ENCODE results near the gene AP3B1. TPM values are rescaled to one million over a fixed set of nuclear protein-coding genes. Genes with fewer than 3 reads are reported as not detected.
A peak's percentile ranks its signal among the peaks of the same experiment; 100 is the strongest.

The AP3B1 gene
- total and polyA plus RNA-seq, 8 donors = 42.4 to 61.2 (median 48.7) TPM

DNA sequence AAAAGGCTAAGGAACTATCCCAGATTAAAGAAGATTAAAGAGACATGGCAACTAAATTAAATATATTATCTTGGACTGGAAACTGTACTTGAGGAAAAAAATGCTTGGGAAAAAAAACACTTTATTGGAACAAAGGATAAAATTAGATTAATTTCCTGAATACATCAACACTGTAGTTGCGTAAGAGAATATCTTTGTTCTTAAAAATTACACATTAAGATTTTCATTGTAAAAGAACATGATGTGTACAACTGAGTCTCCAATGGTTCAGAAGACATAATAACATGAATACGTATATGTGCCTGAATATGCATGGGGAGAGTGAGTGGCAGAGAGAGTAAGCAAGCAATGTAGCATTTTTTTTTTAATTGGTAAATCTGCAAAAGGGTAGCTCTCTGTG is 2.8 kb downstream of the AP3B1 start:
- intact Hi-C loops (cut with DNase I) = no loop called here
- H3K27me3 ChIP-seq = no peaks in the 10 kb centered on the region
- H3K27ac ChIP-seq = no peak overlapping the region
- H3K9me3 ChIP-seq = no peaks in the 10 kb centered on the region
- no peak overlapping the region for H3K4me3 ChIP-seq
- H3K36me3 ChIP-seq = no peaks in the 10 kb centered on the region
- peaks cover 7 to 65% of the 10 kb centered on the region in 2 donors for H3K4me1 ChIP-seq
- ATAC-seq = no peak
- DNase-seq = no peak
- TF ChIP-seq, protein P1, sequence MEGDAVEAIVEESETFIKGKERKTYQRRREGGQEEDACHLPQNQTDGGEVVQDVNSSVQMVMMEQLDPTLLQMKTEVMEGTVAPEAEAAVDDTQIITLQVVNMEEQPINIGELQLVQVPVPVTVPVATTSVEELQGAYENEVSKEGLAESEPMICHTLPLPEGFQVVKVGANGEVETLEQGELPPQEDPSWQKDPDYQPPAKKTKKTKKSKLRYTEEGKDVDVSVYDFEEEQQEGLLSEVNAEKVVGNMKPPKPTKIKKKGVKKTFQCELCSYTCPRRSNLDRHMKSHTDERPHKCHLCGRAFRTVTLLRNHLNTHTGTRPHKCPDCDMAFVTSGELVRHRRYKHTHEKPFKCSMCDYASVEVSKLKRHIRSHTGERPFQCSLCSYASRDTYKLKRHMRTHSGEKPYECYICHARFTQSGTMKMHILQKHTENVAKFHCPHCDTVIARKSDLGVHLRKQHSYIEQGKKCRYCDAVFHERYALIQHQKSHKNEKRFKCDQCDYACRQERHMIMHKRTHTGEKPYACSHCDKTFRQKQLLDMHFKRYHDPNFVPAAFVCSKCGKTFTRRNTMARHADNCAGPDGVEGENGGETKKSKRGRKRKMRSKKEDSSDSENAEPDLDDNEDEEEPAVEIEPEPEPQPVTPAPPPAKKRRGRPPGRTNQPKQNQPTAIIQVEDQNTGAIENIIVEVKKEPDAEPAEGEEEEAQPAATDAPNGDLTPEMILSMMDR (IDR thresholded peaks at IDR 0.05) = no peak

DNA sequence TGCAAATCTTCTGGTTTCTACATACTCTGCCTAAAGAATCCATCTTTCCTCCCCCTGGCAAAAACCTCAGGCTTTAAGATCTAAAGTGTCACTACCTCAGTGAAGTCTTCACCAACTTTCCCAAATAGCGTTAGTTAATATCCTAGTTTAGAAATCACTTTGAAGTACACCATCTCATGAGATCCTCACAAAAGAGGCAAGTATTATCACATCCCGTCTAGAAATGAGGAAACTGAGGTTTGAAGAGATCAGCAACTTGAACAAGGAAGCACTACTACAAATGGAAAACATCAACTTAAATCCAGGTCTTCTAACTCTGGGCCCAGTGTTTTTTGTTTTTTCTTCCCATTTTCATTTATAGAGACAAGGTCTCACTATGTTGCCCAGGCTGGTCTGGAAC is 4.6 kb downstream of the AP3B1 start:
- no peak for ATAC-seq
- intact Hi-C loops (cut with DNase I) = no loop called here
- no peak overlapping the region for H3K27ac ChIP-seq

DNA sequence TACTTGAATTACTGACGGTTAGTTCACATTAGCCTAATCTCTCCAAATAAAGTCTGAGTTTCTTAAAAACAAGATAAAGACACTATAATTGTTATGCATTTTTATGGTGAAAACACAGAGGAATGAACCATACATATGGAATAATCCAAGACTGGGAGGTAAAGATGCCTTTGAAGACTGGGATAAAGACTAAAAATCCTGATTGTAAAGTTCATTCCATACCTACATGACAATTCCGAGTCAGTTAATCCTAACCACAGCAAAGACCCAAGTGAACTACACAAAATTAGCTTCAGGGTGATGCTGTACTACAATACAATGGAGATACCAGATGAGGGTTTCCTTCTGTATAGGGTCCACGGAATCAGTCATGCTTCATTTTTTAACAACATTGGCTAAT is 6.3 kb downstream of the AP3B1 start:
- Histone ChIP-seq H3K27ac (no peak overlapping the region), H3K27me3 (no peaks in the 10 kb centered on the region), H3K4me3 (no peak overlapping the region), H3K4me1 (peaks cover 3 to 68% of the 10 kb centered on the region in 2 donors), H3K36me3 (no peaks in the 10 kb centered on the region), H3K9me3 (no peaks in the 10 kb centered on the region)
- ATAC-seq = no peak
- no peak for DNase-seq
- intact Hi-C loops (cut with DNase I) = no loop called here
- TF ChIP-seq, protein P1 (IDR thresholded peaks at IDR 0.05) = no peak

More for the DNA sequence above, 4.6 kb downstream of the AP3B1 start:
- H3K27me3 ChIP-seq = no peaks in the 10 kb centered on the region
- TF ChIP-seq, protein P1 (IDR thresholded peaks at IDR 0.05) = no peak
- no peak for DNase-seq
- no peaks in the 10 kb centered on the region for H3K9me3 ChIP-seq
- peaks cover 7 to 66% of the 10 kb centered on the region in 2 donors for H3K4me1 ChIP-seq
- no peak overlapping the region for H3K4me3 ChIP-seq
- H3K36me3 ChIP-seq = no peaks in the 10 kb centered on the region

DNA sequence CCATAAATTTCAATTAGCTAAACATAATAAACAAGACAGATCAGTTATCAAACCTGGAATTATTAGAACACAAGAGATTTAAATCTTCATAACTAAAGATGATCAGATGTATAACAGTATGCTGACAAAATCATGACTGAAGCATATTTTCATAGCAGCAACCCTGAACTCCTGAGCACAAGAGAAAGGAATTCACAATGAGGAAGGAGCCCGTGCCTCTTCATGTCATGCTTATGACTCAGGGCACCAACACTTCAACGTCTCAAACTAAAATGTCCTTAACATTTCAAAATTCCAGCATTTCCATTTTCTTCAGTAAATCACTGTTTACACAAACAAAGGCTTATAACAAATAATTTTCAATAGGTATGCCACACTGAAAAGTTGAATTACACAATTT is 6.7 kb downstream of the AP3B1 start:
- DNase-seq (no peak), ATAC-seq (peak; percentile 93)
- no peaks in the 10 kb centered on the region for H3K27me3 ChIP-seq
- H3K27ac ChIP-seq = no peak overlapping the region
- no peak overlapping the region for H3K4me3 ChIP-seq
- TF ChIP-seq, protein P1 (IDR thresholded peaks at IDR 0.05) = no peak
- H3K9me3 ChIP-seq = no peaks in the 10 kb centered on the region
- H3K4me1 ChIP-seq = peaks cover 0 to 64% of the 10 kb centered on the region in 2 donors
- H3K36me3 ChIP-seq = no peaks in the 10 kb centered on the region
- intact Hi-C loops (cut with DNase I) = no loop called here

DNA sequence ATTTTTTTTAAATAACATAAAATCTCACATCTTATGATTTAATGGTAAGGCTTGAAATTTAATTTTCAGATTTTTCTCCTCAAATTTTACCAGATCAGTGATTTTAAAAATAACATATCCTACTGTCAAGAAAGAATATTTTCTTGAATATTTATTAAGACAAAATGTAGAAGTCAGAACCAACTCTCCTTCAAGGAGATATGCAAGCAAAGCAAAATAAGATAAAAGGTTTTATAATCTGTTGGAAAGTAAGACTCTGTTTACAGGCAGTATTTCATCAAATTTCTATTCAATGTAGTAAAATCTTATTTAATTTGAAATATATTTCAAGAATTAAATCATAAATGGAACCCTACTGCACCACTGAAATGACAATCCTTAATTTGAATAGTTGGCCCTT is 7.3 kb downstream of the AP3B1 start:
- H3K4me3 ChIP-seq = no peak overlapping the region
- no peaks in the 10 kb centered on the region for H3K36me3 ChIP-seq
- TF ChIP-seq, protein P1 (IDR thresholded peaks at IDR 0.05) = no peak
- H3K27me3 ChIP-seq = no peaks in the 10 kb centered on the region
- intact Hi-C loops (cut with DNase I) = no loop called here
- peaks cover 0 to 57% of the 10 kb centered on the region in 2 donors for H3K4me1 ChIP-seq
- ATAC-seq (no peak), DNase-seq (no peak)
- no peak overlapping the region for H3K27ac ChIP-seq
- H3K9me3 ChIP-seq = no peaks in the 10 kb centered on the region

Measured in left lung (tissue), 10 donors.